DND-41 (cell line): ENCODE results near the gene MORN1.

ENCODE experiments used
- EZH2 ChIP-seq: IDR thresholded peaks from 3 replicates; pipeline ENCODE4 v1.6.1; 2012; ENCODE audit warnings: borderline replicate concordance, low read depth, mild to moderate bottlenecking, moderate library complexity, low read length, inconsistent platforms; ENCODE audit not compliant: severe bottlenecking
- TF ChIP-seq, protein P1 (sequence below): IDR thresholded peaks from 2 replicates; pipeline ENCODE4 v1.5.1; 2012; ENCODE audit warnings: borderline replicate concordance, low read length, moderate library complexity, mild to moderate bottlenecking; ENCODE audit not compliant: poor library complexity, severe bottlenecking; ENCODE audit errors: extremely low read depth

DNA sequence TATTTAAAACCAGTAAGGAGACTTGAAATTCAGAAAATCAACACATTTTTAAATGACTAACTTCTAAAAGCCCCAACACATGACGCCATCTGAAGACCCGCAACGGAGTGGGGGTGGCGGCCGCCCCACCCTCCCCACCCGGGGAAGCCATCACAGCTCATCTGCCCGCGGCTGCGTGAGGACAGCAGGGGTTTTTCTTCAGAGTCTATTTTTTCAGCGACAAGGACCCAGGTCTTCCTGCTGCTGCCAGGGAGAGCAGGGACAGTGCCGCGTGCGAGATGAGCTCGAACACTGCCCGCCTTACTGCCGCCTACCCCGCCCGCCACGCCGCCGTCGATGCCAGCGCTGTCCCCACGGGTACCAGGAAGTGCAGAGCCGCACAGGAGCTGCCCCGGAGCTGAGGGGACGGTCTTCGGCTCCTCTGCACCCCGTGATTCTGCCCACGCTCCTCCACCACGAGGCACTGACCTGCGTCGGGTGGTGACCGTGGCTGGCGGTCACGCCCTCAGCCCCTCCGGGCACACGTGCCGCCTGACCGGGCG lies 84.2 kb downstream of the MORN1 start:
- no peak for TF ChIP-seq EZH2
- TF ChIP-seq, protein P1, sequence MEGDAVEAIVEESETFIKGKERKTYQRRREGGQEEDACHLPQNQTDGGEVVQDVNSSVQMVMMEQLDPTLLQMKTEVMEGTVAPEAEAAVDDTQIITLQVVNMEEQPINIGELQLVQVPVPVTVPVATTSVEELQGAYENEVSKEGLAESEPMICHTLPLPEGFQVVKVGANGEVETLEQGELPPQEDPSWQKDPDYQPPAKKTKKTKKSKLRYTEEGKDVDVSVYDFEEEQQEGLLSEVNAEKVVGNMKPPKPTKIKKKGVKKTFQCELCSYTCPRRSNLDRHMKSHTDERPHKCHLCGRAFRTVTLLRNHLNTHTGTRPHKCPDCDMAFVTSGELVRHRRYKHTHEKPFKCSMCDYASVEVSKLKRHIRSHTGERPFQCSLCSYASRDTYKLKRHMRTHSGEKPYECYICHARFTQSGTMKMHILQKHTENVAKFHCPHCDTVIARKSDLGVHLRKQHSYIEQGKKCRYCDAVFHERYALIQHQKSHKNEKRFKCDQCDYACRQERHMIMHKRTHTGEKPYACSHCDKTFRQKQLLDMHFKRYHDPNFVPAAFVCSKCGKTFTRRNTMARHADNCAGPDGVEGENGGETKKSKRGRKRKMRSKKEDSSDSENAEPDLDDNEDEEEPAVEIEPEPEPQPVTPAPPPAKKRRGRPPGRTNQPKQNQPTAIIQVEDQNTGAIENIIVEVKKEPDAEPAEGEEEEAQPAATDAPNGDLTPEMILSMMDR = no peak
